ENCODE results near the gene VDR.

DNA sequence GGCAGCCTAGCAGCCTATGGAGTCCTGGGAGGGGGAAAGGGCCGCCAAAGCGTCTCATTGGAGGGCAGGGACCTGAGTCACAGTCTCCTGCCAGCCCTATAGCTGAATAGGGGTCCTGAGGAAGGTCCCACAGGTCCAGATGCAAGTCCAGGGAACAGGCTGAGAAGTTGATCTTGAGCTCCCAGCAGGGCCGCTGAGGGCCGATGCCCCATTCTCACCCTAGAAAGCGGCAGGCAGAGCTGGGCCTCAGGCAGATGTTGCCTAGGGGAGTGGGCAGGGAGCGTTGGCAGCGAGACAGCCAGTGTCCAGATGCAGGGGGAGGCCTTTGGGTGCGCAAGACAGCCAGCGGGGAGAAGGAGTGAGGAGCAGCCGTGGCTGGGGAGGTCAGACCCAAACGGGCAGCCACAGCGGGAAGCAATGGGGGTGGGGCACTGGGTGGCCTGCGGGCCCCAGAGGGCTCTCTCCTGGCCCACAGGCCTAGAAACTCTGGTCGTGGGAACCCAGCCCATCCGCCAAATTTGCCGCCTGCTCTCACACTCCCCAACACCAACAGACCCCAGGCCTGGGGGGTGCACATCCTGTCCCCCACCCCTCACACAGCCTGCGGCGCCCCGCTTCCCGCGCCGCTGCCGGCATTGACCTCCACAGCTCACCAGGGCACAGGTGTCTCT is 86.2 kb downstream of the VDR start:
- TF ChIP-seq CTCF (IDR thresholded peaks at IDR 0.05), result no peak
- TF ChIP-seq POLR2A (IDR thresholded peaks at IDR 0.05), result no peak

Measured in uterus (tissue), 2 donors.